Stimulated activated naive CD8-positive, alpha-beta T cell treated with anti-CD3 and anti-CD28 coated beads, Interleukin-15, Interleukin-2, amounts not matched to agents 100 ng/mL and 50 ng/mL, for 24 hours (primary cell): ENCODE results near the gene AP5Z1.

Experiments
- H3K27ac Mint-ChIP-seq: one replicate; pipeline ENCODE4 v1.8.0; 2021; ENCODE audit warnings: mild to moderate bottlenecking, mixed read lengths
- H3K27me3 Mint-ChIP-seq: one replicate; pipeline ENCODE4 v1.8.0; 2021; ENCODE audit warnings: mixed read lengths
- H3K36me3 Mint-ChIP-seq: one replicate; pipeline ENCODE4 v1.8.0; 2021; ENCODE audit warnings: low read depth, mixed read lengths
- H3K4me1 Mint-ChIP-seq: one replicate; pipeline ENCODE4 v1.8.0; 2021; ENCODE audit warnings: low read depth, mixed read lengths
- H3K4me3 Mint-ChIP-seq: one replicate; pipeline ENCODE4 v1.8.0; 2021; ENCODE audit warnings: mild to moderate bottlenecking, mixed read lengths
- H3K9me3 Mint-ChIP-seq: one replicate; pipeline ENCODE4 v1.8.0; 2021; ENCODE audit warnings: mixed read lengths

Gene AP5Z1

DNA sequence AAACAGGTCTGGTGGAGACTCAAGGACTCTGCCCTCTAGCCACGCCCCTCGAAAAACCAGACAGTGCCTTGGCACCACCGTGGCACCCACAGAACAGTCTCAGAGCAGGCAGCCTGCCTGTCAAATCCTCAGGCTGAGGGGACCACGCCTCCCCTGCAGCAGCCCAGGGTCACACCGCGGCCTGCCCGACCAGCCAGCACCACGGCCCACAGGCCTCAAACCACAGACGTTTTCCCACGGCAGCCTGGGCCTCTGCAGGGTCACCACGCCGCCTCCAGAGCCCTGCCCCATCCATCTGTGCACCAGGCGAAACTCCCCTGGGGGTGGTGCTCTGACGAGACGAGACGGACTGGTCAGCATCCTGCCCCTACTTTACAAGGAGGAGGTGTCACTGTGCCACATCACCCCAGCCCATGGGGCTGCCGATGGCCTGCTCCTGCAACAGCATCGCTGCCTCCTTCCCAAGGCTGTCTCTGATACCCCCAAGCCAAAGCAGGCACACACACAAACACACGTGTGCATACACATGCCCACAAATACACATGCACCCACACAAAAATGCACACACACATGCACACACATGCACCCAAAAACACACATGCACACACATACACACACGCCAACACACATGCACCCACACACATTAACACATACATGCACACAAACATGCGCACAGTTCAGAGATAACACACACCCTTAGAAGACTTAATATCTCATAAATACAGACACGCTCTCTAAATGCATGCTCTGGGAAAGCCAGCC lies 61.8 kb downstream of the AP5Z1 start:
- H3K27ac Mint-ChIP-seq, result no peak overlapping the region
- no peak overlapping the region for H3K4me3 Mint-ChIP-seq
- H3K4me1 Mint-ChIP-seq, result no peaks in the 10 kb centered on the region
- no peaks in the 10 kb centered on the region for H3K27me3 Mint-ChIP-seq
- H3K9me3 Mint-ChIP-seq, result no peaks in the 10 kb centered on the region
- no peaks in the 10 kb centered on the region for H3K36me3 Mint-ChIP-seq

DNA sequence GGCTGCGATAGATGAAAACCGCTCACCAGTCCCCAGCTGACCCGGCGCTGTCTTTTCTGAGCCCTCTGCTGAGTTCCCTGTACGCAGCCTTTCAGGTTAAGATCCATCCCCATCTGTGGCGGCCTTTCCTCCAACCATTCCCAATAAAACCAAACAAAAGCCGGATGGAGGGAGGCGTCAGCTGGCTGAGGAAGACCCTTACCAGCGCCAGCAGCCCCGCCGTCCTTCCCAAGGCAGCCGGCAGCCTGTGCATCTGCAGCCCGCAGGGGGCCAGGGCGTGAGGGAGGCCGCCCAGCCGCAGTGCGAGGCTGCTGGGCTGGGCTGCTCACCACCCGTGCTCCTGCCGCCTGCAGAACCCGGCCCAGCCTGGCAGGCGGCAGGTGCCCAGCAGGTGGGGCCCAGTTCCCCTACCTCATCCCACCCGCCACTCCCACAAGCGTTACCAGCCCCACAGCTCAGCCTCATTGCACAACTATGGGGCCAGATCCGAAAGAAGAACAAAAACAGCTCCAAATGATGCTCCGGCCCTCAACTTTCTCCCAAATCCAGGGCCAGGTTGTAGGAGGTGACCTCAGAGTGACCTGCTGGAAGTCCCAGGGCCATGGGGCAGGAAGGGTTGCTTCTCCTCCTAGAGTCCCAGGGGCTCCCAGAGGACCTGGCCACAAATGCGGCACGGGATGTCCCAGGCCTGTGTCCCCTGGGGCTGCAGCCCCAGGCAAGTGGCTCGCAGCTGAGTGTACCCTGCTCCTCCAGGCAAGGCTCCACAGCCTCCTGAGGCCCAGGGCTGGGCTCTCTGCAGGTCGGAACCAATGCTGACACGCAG lies 62.6 kb downstream of the AP5Z1 start:
- no peaks in the 10 kb centered on the region for H3K9me3 Mint-ChIP-seq
- H3K4me1 Mint-ChIP-seq, result no peaks in the 10 kb centered on the region
- H3K27me3 Mint-ChIP-seq, result no peaks in the 10 kb centered on the region
- H3K36me3 Mint-ChIP-seq, result no peaks in the 10 kb centered on the region
- H3K27ac Mint-ChIP-seq, result no peak overlapping the region
- H3K4me3 Mint-ChIP-seq, result no peak overlapping the region

DNA sequence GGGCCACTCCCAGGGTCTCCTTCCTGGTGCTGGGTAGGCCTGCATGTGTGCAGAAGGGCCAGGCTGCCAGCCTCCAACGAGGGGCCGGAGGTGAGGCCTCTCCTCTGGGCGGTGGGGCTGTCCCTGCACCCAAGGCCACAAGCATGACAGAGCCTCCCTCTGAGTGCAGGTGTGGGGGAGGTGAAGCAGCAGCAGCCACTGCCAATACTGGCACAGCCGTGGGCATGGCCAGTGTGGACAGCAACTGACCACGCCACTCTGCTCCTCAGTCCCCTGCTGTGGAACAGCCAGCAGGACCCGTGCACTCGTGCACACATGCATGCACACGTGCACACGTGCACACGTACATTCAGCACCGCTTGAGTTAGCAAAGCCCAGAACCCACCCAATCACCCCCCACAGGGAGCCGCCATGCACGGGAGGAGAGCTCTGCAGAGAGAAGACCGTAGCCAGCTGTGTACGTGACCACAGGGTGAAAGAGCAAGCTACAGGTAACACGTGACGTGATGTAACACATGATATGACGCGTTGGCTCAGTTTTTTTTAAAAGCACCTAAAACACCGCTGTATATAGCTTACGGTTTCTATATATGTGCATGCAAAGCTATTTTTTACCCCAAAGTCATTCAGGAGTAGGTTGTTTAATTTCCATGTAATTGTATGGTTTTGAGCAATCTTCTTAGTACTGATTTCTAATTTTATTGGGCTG lies 63.4 kb downstream of the AP5Z1 start:
- Mint-ChIP-seq H3K4me3 (no peak overlapping the region), H3K36me3 (no peaks in the 10 kb centered on the region), H3K4me1 (no peaks in the 10 kb centered on the region), H3K27me3 (no peaks in the 10 kb centered on the region), H3K9me3 (no peaks in the 10 kb centered on the region), H3K27ac (no peak overlapping the region)

DNA sequence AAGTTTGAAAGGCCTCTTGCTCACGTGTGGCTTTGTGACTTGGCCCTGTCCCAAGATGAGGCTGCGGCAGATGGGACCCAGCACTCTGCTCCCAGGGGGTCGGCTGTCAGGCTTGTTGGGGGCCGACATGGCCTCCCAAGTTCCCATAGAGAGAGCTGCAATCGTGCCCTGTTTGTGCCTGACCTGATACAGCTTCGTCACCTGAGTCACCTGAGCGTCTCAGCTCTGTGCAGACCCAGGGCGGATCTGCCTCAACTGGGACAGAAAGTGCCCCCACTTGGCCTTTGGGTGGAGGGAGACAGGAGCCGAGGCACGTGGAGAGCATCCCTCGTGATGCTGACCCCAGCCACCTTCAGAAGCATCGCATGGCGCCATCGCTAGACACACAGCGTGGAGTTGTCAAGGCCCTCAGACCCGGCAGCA lies 64.7 kb downstream of the AP5Z1 start:
- Mint-ChIP-seq H3K4me3 (no peak overlapping the region), H3K27me3 (peaks cover 4% of the 10 kb centered on the region), H3K4me1 (no peaks in the 10 kb centered on the region)

More for the DNA sequence above, 64.7 kb downstream of the AP5Z1 start:
- no peaks in the 10 kb centered on the region for H3K9me3 Mint-ChIP-seq
- H3K27ac Mint-ChIP-seq, result no peak overlapping the region
- H3K36me3 Mint-ChIP-seq, result no peaks in the 10 kb centered on the region
